Neural crest cell (in vitro differentiated cells): ENCODE results near the gene GALNT1. TPM values are rescaled to one million over a fixed set of nuclear protein-coding genes. Genes with fewer than 3 reads are reported as not detected.

Experiments
- DNase-seq: peaks from one replicate; pipeline ENCODE4 v3.0.0; 2021; ENCODE audit warnings: low read depth, mixed read lengths, low spot score
- H3K27ac Mint-ChIP-seq: one replicate; pipeline ENCODE4 v1.8.0; 2021; ENCODE audit warnings: mild to moderate bottlenecking, mixed read lengths; ENCODE audit not compliant: unreplicated experiment
- H3K27me3 Mint-ChIP-seq: 2 replicates; pipeline ENCODE4 v1.8.0; 2021; ENCODE audit warnings: low read depth, mild to moderate bottlenecking, mixed read lengths
- H3K36me3 Mint-ChIP-seq: 2 replicates; pipeline ENCODE4 v1.8.0; 2021; ENCODE audit warnings: low read depth, mild to moderate bottlenecking, mixed read lengths
- H3K4me1 Mint-ChIP-seq: 2 replicates; pipeline ENCODE4 v1.8.0; 2021; ENCODE audit warnings: mixed read lengths
- H3K4me3 Mint-ChIP-seq: one replicate; pipeline ENCODE4 v1.8.0; 2021; ENCODE audit warnings: mild to moderate bottlenecking, mixed read lengths
- H3K9me3 Mint-ChIP-seq: 2 replicates; pipeline ENCODE4 v1.8.0; 2021; ENCODE audit warnings: mixed read lengths
- CTCF ChIP-seq: fragments of 200-600 bp; sonication (generic); conservative IDR thresholded peaks from 2 replicates; pipeline ENCODE4 v1.5.0; 2021; ENCODE audit warnings: antibody characterized with exemption, mild to moderate bottlenecking
- total RNA-seq: library from RNA; stranded (reverse); gene quantifications from 2 replicates; pipeline ENCODE4 v1.2.1, GENCODE V29; 2021

GALNT1 gene
- total RNA-seq, 1 donor from 2014 or later, result 93.5 TPM

- H3K4me1 Mint-ChIP-seq, result peaks cover 14% of the 10 kb centered on the region
- no peaks in the 10 kb centered on the region for H3K27me3 Mint-ChIP-seq
- TF ChIP-seq CTCF, result no peak
- peaks cover 21% of the 10 kb centered on the region for H3K9me3 Mint-ChIP-seq
- DNase-seq, result no peak
- peaks cover 52% of the 10 kb centered on the region for H3K36me3 Mint-ChIP-seq
- H3K27ac Mint-ChIP-seq, result no peak overlapping the region
- H3K4me3 Mint-ChIP-seq, result no peak overlapping the region
Measured at GRCh38 chr18:35624146-35624545, 42.6 kb downstream of the GALNT1 start.

GRCh38 chr18:35625232-35625631 lies 43.7 kb downstream of the GALNT1 start:
- peaks cover 3% of the 10 kb centered on the region for H3K4me1 Mint-ChIP-seq
- no peaks in the 10 kb centered on the region for H3K27me3 Mint-ChIP-seq
- H3K9me3 Mint-ChIP-seq, result peaks cover 27% of the 10 kb centered on the region
- H3K27ac Mint-ChIP-seq, result no peak overlapping the region
- no peak overlapping the region for H3K4me3 Mint-ChIP-seq
- TF ChIP-seq CTCF, result no peak
- no peak for DNase-seq
- peaks cover 62% of the 10 kb centered on the region for H3K36me3 Mint-ChIP-seq

- Mint-ChIP-seq H3K4me3 (no peak overlapping the region), H3K36me3 (peaks cover 42% of the 10 kb centered on the region), H3K27ac (no peak overlapping the region), H3K27me3 (no peaks in the 10 kb centered on the region), H3K9me3 (peaks cover 16% of the 10 kb centered on the region), H3K4me1 (no peaks in the 10 kb centered on the region)
- no peak for DNase-seq
- no peak for TF ChIP-seq CTCF
Measured at GRCh38 chr18:35633761-35634160, 52.2 kb downstream of the GALNT1 start.

GRCh38 chr18:35634323-35634722 lies 52.8 kb downstream of the GALNT1 start:
- peaks cover 16% of the 10 kb centered on the region for H3K9me3 Mint-ChIP-seq
- H3K4me1 Mint-ChIP-seq, result no peaks in the 10 kb centered on the region
- H3K27me3 Mint-ChIP-seq, result no peaks in the 10 kb centered on the region
- peaks cover 40% of the 10 kb centered on the region for H3K36me3 Mint-ChIP-seq
- no peak overlapping the region for H3K4me3 Mint-ChIP-seq
- H3K27ac Mint-ChIP-seq, result no peak overlapping the region
- no peak for TF ChIP-seq CTCF
- no peak for DNase-seq

GRCh38 chr18:35635170-35635569 lies 53.6 kb downstream of the GALNT1 start:
- Mint-ChIP-seq H3K4me3 (no peak overlapping the region), H3K36me3 (peaks cover 33% of the 10 kb centered on the region), H3K4me1 (no peaks in the 10 kb centered on the region), H3K9me3 (peaks cover 10% of the 10 kb centered on the region), H3K27me3 (no peaks in the 10 kb centered on the region), H3K27ac (no peak overlapping the region)
- no peak for TF ChIP-seq CTCF
- DNase-seq, result no peak

- H3K4me1 Mint-ChIP-seq, result no peaks in the 10 kb centered on the region
- TF ChIP-seq CTCF, result no peak
- H3K9me3 Mint-ChIP-seq, result peaks cover 12% of the 10 kb centered on the region
- no peak overlapping the region for H3K4me3 Mint-ChIP-seq
- H3K27ac Mint-ChIP-seq, result no peak overlapping the region
- no peaks in the 10 kb centered on the region for H3K27me3 Mint-ChIP-seq
- no peak for DNase-seq
- H3K36me3 Mint-ChIP-seq, result peaks cover 39% of the 10 kb centered on the region
Measured at GRCh38 chr18:35637227-35637626, 55.7 kb downstream of the GALNT1 start.
